Measurements from ENCODE around the gene POU2AF2. TPM values are rescaled to one million over a fixed set of nuclear protein-coding genes. Genes with fewer than 3 reads are reported as not detected.
"Not testable (repeated sequence)": the region's sequence is repeated elsewhere in the genome, so short reads cannot be mapped to it uniquely, and the experiment has no call there.

Gene POU2AF2
- total RNA-seq = not detected in 2 replicates

- DNase-seq (ENCODE audit: extremely low read depth, low read depth, low spot score) = no peak
Observed at GRCh38 chr11:111245425-111245824, at the start of gene POU2AF2. Gene POU2AF2 (plus strand): TSS chr11:111245725. CDS start chr11:111245854, 129 bp downstream.

- no peak for DNase-seq (ENCODE audit: extremely low read depth, low read depth, low spot score)
Observed at GRCh38 chr11:111200010-111200534, 45.5 kb upstream of the POU2AF2 start.

GRCh38 chr11:111204211-111204610 lies 41.3 kb upstream of the POU2AF2 start:
- DNase-seq (ENCODE audit: extremely low read depth, low read depth, low spot score) = no peak

GRCh38 chr11:111205632-111206385 lies 39.7 kb upstream of the POU2AF2 start:
- no peak for DNase-seq (ENCODE audit: extremely low read depth, low read depth, low spot score)

- DNase-seq (ENCODE audit: extremely low read depth, low read depth, low spot score) = no peak
Observed at GRCh38 chr11:111206472-111206871, 39.1 kb upstream of the POU2AF2 start.

GRCh38 chr11:111207213-111207612 lies 38.3 kb upstream of the POU2AF2 start:
- no peak for DNase-seq (ENCODE audit: extremely low read depth, low read depth, low spot score)

GRCh38 chr11:111209543-111210355 lies 35.8 kb upstream of the POU2AF2 start:
- DNase-seq (ENCODE audit: extremely low read depth, low read depth, low spot score) = no peak

GRCh38 chr11:111213256-111213655 lies 32.3 kb upstream of the POU2AF2 start:
- DNase-seq (ENCODE audit: extremely low read depth, low read depth, low spot score) = no peak

- DNase-seq (ENCODE audit: extremely low read depth, low read depth, low spot score) = no peak
Observed at GRCh38 chr11:111220721-111221120, 24.8 kb upstream of the POU2AF2 start.

- no peak for DNase-seq (ENCODE audit: extremely low read depth, low read depth, low spot score)
Observed at GRCh38 chr11:111221208-111221607, 24.3 kb upstream of the POU2AF2 start.

GRCh38 chr11:111221936-111222335 lies 23.6 kb upstream of the POU2AF2 start:
- DNase-seq (ENCODE audit: extremely low read depth, low read depth, low spot score) = not testable (repeated sequence)

GRCh38 chr11:111222821-111223455 lies 22.6 kb upstream of the POU2AF2 start:
- not testable (repeated sequence) for DNase-seq (ENCODE audit: extremely low read depth, low read depth, low spot score)

GRCh38 chr11:111225881-111226280 lies 19.6 kb upstream of the POU2AF2 start:
- no peak for DNase-seq (ENCODE audit: extremely low read depth, low read depth, low spot score)

GRCh38 chr11:111229604-111230003 lies 15.9 kb upstream of the POU2AF2 start:
- no peak for DNase-seq (ENCODE audit: extremely low read depth, low read depth, low spot score)

GRCh38 chr11:111230122-111230465 lies 15.4 kb upstream of the POU2AF2 start:
- no peak for DNase-seq (ENCODE audit: extremely low read depth, low read depth, low spot score)

- no peak for DNase-seq (ENCODE audit: extremely low read depth, low read depth, low spot score)
Observed at GRCh38 chr11:111231836-111232235, 13.7 kb upstream of the POU2AF2 start.

- DNase-seq (ENCODE audit: extremely low read depth, low read depth, low spot score) = no peak
Observed at GRCh38 chr11:111236383-111236782, 9.1 kb upstream of the POU2AF2 start.

GRCh38 chr11:111237926-111238325 lies 7.6 kb upstream of the POU2AF2 start:
- DNase-seq (ENCODE audit: extremely low read depth, low read depth, low spot score) = no peak

- no peak for DNase-seq (ENCODE audit: extremely low read depth, low read depth, low spot score)
Observed at GRCh38 chr11:111246956-111247355, 1.4 kb downstream of the POU2AF2 start.

- DNase-seq (ENCODE audit: extremely low read depth, low read depth, low spot score) = no peak
Observed at GRCh38 chr11:111250936-111251335, 5.4 kb downstream of the POU2AF2 start.

GRCh38 chr11:111253131-111253530 lies 7.6 kb downstream of the POU2AF2 start:
- DNase-seq (ENCODE audit: extremely low read depth, low read depth, low spot score) = no peak

Measured in glomerular endothelial cell (primary cell).